HG02885 (cell line): ENCODE measurements around the gene RFT1.
A peak's percentile ranks its signal among the peaks of the same experiment; 100 is the strongest.

Experiments used
- ATAC-seq: cut with Tn5 transposase; IDR thresholded peaks from one replicate; pipeline ENCODE4 v1.9.1; 2021; ENCODE audit warnings: mild to moderate bottlenecking; ENCODE audit not compliant: unreplicated experiment, poor library complexity

The RFT1 gene

DNA sequence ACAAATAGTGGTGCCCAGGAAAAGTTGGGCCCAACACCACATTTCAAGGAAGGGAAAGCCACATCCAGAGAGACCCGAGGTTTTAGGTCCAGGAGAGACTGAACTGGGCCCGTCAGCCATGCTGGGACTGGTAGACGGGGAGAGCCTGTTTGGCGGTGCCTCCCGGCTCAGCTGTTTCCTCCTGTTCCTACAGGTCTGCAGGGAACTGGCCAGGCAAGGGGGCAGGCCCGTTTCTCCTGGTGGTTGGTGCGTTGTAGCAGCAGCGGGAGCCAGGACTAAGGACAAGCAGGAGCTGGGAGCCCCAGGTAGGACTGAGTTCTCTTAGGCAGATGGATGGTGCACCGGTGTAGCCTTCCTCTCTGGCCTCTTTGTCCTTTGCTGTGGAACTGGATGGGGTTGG lies 34.7 kb upstream of the RFT1 start:
- no peak for ATAC-seq

DNA sequence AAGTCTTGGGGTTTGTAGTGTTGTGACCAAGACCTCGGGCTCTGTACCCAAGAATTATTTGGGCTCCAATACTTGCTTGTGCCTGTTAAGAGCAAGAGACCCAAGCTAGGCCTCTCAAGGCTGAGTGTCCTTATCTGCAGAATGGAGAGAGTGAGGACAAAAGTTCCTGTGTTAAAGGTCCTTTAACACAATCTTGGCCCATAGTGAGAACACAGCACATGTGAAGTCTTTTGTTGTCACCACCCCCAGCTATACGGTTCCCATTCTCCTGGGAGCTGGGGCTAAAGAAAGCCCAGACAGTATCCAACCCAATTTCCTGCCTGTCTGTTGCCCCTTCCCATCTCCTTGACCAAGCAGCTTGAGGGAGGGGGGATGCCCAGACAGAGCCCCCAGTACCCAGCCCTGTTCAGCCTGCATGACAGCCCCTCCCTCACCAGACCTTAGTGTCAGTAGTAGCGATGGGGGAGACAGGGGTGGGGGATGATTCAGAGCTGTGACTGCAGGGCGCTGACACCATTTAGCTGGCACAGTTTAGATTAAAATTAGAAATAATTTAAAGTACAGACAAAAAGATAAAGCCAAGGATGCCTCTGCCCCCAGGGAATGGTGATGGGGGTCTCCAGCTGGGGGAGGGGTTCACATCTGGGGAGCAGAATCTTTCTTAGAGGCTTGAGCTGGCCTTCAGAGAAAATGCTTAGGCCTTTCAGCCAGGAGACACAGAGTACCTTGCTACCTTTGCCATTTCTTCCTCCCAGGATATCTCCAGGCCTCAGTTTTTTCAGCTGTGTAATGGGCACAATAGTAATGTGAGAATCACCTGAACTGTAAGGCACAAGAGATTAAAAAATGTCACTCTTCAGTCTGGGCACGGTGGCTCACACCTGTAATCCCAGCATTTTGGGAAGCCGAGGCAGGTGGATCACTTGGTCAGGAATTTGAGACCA lies 33.5 kb upstream of the RFT1 start:
- no peak for ATAC-seq

DNA sequence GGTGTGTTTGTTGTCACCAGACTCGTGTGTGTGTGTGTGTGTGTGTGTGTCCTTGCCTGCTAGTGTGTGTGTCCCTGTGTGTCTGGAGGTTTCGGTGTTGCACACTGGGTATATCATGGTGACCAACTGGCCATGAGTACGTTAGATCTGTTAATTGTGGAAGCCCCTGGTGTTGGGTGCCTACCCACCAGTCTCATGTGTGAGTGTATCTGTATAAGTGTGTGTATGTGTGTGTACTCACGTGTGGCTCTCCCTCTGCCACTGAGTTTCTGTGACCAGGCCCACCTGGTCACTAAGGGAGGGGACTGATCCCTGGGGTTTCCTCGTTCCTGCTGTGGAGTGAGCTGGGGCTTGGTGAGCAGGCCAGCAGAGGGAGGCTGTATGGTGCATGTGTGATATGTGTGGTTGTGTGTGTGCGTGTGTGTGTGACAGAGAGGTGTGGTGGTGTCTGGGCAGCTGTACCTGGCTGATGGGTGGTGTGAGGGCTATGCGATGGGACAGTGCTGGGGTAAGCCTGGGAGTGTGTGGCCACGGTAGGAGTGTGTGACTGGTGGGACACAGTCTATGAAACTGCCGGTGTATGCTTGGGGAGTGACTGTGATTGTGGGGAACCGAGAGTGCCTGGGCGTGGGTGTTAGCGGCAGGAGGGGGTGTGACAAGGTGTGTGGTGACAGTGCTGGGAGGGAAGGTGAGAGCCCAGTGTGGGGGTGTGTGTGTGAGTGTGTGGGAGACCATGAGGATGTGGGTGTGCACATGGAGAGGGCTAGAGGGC lies 32.6 kb upstream of the RFT1 start:
- peak; percentile 36 for ATAC-seq

DNA sequence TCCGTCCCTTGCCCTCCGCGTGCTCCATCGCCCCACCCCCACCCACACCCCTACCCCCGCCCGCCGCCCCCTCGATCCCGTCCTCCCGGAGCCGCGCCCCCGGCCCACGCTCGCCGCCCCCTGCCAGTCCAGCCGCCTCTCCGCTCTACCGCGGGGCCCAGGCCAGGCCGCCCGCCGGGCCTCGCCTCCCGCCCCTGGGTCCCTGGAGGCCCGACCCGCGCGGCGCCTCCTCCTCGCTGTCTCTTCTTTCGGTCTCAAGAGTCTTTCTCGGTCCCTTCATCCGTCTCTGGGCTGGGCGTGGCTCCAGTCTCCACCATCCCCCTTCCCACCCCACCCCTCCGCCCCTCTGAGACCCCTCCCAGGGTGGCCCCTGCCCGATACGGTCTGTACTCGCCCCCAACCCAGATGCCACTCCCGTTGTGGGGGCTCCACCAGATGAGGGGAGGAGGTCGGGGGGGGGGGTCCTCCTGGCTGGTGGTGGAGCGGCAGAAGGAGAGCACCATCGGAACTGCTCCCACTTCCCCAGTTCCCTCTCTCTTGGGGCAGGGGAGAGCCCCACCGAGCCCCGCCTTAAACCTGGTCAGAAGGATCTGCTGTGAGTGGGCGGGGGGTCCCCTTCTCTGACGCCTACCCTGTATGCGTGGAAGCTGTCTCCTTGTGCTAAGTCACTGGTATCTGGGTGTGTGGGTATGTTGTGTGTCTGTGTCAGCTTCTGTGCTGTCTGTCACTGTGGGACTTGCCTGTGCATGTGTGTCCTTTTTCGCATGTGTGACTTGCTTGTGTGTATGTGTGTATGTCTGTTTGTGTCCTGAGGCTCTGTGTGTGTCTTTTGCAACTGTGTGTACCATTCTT lies 31.8 kb upstream of the RFT1 start:
- no peak for ATAC-seq

DNA sequence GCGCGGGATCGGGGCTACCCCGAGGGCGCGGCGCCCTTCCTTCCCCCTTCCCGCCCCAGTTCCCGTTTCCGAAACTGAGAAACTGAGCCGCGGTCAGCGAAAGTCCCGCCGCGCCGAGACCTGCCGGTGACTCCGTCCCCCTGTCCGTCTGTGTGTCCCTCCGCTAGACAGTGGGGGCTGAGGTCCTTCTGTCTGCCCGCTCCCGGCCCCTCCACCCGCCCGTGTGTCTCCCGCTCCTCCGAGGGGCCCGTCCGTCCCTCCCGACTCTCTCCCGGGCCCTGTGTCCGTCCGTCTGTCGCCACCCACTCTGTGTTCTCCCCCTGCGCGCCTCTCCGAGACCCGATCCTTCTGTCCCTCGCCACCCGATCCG lies 31.2 kb upstream of the RFT1 start:
- no peak for ATAC-seq

DNA sequence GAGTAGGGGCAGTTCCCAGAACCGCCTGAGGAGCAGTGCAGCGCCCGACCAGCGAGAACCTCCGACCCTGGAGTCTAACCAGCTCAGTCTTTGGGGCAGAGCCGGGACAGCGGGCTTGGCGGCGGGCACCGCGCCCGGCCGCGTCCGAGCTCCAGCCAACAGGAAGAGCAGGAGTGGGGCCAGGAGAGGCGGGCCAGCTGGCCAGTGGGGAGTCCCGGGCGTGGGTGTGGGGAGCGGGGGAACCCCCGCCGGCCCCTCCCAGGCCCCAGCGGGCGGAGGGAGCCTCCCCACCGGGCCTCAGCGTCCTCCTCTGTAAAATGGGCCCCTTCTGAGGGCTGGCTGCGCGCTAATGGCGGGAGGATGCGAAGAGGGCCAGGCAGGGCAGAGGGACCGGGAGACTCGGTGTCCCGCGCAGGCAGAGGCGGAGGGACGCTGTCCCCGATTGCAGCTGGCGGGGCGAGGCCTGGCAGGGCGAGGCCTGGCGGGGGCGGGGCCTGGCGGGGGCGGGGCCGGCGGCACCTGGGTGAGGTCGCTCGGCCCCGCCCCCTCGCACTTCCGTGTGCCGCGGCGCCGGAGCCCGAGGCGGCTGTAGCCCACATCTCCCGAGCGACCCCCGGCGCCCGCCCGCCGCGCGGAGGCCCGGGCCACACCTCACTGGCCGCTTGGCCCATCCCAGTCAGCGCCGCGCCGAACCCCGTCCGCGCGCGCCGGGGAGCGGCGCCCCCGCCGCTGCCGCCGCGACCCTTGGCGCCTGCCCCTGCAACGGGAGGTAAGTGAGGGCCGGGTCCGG lies 30.6 kb upstream of the RFT1 start, which contains the start of gene PRKCD:
Gene PRKCD (plus strand): TSS at position 550 of the 790 bp plus-strand sequence. CDS start 17,214 bp downstream, outside the sequence.
- ATAC-seq: peak; percentile 55

DNA sequence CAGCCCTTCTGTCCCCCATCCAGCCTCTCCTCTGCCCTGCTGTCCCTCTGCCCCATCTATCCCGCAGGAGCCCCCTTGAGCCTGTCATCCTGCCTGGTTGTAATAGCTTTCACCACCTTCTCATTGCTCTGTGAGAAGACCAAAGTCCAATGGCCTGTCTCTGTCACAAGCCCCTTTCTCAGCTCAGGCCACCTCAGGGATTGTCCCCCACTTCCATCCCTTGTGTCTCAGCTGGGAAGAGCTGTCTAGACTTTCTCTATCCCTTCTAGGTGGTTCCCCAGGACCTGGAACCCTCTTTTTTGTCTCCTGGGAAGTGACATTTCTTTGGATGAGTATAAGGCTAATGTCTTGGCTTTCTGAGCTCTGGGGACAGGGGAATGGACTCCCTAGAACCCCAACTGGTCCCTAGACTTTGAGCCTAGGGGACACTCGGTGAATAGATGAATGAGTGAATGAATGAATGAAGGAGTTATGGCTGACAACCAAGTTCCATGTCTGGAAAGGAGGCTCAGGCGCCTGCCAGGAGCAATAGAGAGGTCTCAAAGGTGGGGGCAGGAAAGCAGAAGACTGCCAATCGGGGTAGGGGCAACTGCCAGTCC lies 29.9 kb upstream of the RFT1 start:
- ATAC-seq: no peak

DNA sequence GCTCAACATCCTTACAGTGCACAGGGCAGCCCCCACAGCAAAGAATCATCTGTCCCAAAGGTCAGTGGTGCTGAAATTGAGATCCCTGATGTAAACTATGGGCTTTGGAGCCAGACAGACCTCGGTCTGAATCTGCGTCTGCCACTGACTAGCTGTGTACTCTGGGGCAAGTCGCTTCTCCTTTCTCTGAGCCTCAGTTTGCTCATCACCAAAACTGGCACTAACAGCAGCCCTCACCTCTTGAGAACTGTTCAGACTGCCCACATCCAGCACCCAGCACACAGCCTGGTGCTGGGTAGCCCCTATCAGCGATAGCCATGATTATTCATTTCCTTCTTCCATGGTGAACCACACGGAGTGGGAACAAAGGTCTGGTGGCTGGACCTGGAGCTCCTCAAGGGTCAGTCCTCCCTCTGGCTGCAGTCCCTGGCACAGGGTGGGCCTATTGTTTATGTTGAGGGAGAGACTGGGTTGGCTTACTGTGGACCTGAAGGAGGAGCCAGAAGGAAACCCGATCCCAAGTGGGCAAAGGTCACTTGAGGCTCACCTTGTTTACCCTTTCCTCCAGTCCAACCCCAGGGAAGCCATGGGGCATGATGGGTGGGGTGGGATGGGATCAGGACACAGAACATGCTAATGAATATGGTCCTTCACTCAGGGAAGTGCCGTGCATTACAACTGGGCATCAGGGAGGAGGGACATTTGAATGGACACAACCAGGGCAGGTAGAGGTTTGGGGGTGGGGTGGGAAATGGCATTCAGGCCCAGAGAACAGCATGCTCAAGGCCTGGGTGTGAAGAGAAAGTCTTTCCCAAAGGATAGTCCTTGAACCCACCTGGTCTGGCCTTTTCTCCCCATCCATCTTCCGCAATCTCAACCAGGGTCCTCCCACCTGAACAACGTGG lies 29.2 kb upstream of the RFT1 start:
- no peak for ATAC-seq

DNA sequence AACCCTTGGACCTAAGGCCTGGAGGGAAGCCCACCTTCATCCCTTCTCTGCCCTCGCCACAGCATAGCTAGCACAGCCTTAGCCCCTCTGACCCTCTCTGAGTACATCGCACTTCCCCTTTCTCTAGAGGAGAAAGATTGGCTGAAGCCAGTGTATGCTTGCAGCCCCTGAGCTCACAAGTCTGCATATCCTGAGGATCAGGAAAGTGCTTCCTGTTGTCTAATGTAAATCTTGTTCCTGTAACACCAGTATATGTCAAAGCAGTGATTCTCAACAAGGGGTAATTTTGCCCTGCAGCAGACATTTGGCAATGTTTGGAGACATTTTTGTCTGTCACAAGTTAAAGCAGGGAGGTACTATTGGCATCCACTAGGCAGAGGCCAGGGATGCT lies 28.5 kb upstream of the RFT1 start:
- ATAC-seq: no peak

DNA sequence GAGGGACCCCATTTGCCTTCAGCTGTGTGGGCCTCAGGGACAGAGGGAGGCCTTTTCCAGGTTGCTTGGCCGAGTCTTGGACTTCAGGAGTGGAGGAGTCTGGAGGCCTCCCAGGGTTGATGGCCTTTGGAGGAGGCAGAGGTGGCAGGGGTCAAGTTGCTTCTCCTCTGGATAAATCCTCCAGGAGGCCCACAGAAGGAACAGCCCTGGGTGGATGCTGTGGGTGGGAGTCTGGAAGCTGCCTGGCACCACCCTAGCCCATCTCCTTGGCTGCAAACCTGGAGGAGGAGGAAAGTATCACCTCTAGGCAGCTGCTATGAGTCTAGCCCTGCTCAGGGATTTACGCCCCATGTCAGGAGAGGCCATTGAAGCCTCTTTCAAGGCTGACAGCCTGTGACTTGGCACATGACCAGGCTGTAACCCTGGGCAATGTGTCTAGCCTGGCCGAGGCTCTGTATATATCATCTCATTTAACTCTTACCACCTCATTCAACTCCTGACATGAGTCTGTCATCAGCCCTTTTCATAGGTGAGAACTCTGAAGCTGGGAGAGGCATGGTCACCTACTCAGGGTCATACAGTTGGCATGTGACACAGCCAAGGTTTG lies 27.8 kb upstream of the RFT1 start:
- ATAC-seq: no peak

DNA sequence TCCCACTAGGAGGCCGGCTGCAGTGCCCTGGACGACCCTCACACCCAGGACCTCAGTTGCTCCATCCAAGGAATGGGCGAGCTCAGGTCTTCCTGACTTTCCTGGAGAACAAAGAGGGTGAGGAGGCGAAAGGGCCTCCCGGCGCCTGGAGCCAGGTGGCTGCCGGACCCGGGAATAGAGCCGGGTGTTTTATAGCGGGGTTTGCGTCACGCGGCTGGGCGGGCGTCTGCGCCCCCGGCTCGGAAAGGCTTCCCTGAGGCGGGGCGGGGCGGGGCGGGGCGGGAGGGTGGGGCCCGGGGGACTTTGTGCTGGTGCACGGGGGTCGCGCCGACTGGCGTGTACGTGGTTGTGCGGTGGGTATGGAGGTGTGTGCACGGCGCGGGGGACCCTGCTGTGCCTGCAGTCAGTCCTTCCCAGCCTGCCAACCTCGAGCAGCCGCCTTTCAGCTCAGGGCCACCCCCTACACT lies 26.2 kb upstream of the RFT1 start:
- ATAC-seq: no peak

DNA sequence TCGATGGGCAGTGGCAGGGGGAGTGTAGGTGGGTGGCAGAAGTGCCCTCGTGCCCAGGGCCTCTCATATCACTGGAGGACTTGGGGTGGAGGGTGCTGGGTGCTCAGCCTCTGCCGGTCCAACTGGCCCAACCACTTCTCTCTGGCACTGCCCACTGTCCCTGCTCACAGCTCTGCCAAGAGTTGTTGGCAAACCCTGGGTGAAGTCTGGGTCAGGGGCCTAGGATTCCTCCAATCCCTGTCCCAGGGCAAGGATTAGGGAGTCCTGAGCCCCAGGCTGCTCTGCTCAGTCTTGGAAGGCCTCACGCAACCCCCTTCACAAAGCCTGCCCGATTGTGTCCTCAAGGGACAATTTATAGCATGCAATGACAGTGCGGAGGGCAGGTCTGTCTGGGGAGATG lies 25.5 kb upstream of the RFT1 start:
- no peak for ATAC-seq

DNA sequence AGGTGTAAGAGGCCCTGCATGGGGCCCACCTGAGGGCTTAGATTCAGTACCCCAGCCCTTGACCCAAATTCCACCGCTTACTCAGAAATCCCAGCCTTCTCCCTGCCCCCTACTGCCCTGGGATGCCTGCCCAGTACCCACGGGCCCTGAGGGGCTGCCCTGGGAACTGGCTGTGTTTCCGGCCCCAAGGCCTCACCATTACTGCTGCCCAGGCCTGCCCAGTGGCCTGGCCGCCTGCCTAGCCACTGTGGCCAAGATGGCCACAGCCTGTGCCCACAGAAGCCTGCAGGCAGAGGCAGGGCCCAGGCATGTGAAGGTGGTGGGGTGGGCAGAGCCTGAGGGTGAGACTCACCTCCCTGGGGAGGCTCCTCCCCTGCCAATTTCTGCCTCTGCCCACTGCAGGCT lies 24.6 kb upstream of the RFT1 start:
- no peak for ATAC-seq

DNA sequence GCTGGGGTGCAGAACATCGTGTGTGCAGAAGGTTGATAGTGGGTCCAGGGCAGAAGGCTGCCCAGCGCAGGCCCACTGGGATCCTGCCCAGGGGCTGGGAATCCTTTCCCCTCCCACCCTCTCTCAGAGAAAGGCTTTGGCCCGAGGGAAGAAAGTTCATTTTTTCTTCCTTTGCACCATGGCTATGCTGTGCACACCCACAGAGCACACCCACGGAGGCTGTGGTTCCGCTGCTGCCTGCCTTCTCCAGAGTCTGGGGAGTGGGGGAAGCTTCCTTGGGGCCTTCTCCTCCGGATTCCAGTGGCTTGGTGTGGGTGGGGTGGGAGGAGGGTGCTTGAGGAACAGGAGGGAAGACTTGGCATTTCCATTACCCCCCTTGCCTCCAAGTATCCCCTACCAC lies 23.7 kb upstream of the RFT1 start:
- ATAC-seq: no peak

DNA sequence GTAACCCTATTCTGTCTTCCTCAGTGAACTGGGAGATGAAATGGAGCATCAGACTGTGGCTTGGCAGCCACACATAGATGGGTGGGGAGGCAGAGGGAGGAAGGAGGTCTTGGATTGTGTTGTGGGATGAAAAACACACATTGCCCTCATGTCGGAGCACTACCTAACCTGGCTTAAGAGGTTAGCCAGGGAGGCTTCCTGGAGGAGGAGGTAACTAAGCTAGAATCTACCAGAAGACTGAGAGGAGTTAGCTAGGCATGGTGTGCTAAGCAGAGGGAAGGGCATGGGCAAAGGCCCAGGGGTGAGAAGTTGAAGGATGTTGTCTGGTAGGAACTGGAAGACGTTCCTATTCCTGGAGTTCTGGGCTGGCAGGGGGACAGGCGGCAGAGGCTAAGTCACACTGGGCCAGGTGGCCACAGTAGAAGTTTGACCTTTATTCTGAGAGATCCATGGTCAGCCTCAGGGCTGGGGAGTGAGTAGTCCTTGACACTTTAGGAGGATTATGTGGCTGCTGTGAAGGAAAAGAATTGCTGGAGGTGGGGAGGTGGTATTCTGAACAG lies 23.1 kb upstream of the RFT1 start:
- no peak for ATAC-seq

DNA sequence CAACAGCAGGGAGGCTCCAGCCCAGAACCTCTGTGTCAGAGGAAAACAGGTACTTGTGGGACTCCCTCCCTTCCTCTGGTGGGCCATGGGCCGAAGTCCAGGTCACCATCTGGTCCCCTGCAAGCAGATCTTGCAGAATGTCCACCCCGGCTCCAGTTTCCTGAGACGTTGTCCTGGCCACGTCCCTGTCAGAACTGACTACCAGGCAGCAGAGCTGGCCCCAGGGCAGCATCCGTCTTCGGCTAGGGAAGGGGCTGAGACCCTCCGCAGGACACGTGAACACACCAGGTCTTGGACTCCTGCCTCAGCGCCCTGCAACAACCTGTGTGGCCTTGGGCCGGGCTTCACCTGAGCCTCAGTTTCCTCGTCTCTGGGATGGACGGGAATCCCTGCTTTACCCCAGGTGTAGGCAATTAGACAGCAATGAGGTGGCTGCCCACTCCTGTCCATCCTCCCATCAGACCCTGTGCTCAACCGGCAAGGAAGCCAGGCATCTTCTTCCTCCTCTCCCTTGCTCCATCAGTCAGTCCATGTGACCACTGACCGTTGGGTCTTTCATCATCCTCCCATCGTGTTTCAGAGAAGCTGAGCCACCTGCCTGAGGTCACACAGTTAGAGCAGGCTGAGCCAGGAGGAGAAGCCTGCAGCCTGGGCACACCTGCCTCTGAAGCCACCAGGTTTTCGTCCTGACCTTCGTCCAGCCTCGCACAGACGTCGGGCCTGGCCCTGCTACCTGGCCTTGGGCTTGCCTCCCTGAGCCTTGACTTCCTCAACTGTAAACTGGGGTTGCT lies 21.8 kb upstream of the RFT1 start:
- ATAC-seq: no peak

DNA sequence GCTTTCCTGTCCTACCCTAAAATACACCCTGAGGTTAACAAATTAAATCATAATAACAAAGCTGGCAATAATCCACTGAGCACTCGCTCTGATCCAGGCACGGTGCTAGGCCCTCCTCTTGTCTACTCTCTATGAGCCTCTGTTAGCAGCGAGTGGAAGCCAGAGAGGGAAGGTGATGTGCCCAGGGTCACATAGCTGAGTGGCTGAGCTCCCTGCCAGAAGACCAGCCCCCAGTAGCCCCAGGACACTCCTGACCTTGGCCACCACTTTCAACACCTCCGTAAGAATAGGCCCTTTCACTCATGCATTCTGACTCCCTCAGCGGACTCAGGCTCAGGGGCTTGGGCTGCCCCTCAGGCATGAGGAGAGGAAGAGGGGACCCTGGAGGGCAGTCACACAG lies 21.2 kb upstream of the RFT1 start:
- ATAC-seq: no peak
